Lower leg skin (tissue), 4 donors: Measurements from ENCODE around the gene CASP10. TPM values are rescaled to one million over a fixed set of nuclear protein-coding genes. Genes with fewer than 3 reads are reported as not detected.

ENCODE experiments used
- DNase-seq, 2 donors: peaks; one replicate each; pipeline ENCODE4 v3.0.0-alpha.2; 2019; ENCODE audit warnings: low spot score in 2 of 2
- H3K4me3 ChIP-seq: fragments of 200-600 bp; sonication (generic); 2 replicates; pipeline ENCODE4 v1.5.1; 2017; ENCODE audit warnings: mild to moderate bottlenecking, low read depth; ENCODE audit not compliant: poor library complexity, severe bottlenecking
- CTCF ChIP-seq, 3 donors: fragments of 450-650 bp; IDR thresholded peaks; one replicate each; pipeline ENCODE4 v1.5.1; 2016; ENCODE audit warnings: antibody characterized with exemption in 3 of 3, mild to moderate bottlenecking in 3 of 3, moderate library complexity in 2 of 3
- POLR2A ChIP-seq, 2 donors: fragments of 450-650 bp; IDR thresholded peaks; one replicate each; pipeline ENCODE4 v1.6.1; 2016 to 2017; ENCODE audit warnings: antibody characterized with exemption in 2 of 2, mild to moderate bottlenecking in 1 of 2, moderate library complexity in 1 of 2
- WGBS, 2 donors: methylation state at CpG; one replicate each; pipeline ENCODE4 v1.1.5; 2018; 5-methylcytosine and 5-hydroxymethylcytosine counted together
- intact Hi-C: fragments of 100-400 bp; cut with DNase I; formaldehyde crosslinking; loops from one replicate; pipeline ENCODE4 v1.15.0; 2023; ENCODE audit warnings: low total_unique reads
- total RNA-seq, 4 donors: library from RNA; depleted of rRNA; stranded (reverse); fragments of >200 nt; gene quantifications; one replicate each; pipeline ENCODE4 v1.1.0, GENCODE V29; 2016

The CASP10 gene
- total RNA-seq, 4 donors from 2014 or later = 4.0 to 6.3 (median 4.2) TPM

- TF ChIP-seq POLR2A (IDR thresholded peaks at IDR 0.05) = no peak
- TF ChIP-seq CTCF (IDR thresholded peaks at IDR 0.05) = no peak
- H3K4me3 ChIP-seq = no peak overlapping the region
- 81 to 89% methylated on average over 2 of the region's 2 CpGs for WGBS, 2 donors
- no peak for DNase-seq
- intact Hi-C loops = no loop called here
These were observed 89.0 kb downstream of the CASP10 start for GRCh38 chr2:201271917-201272316.

- H3K4me3 ChIP-seq = no peak overlapping the region
- TF ChIP-seq POLR2A (IDR thresholded peaks at IDR 0.05) (no peak), CTCF (IDR thresholded peaks at IDR 0.05) (no peak)
- intact Hi-C loops = no loop called here
- DNase-seq = no peak
- WGBS, 2 donors = 82 to 84% methylated on average over 9 of the region's 9 CpGs
These were observed 90.5 kb downstream of the CASP10 start for GRCh38 chr2:201273330-201273983.

- intact Hi-C loops = no loop called here
- H3K4me3 ChIP-seq = no peak overlapping the region
- TF ChIP-seq POLR2A (IDR thresholded peaks at IDR 0.05) (no peak), CTCF (IDR thresholded peaks at IDR 0.05) (no peak)
- no peak for DNase-seq
- WGBS, 2 donors = 49 to 63% methylated on average over 2 of the region's 2 CpGs
These were observed 92.1 kb downstream of the CASP10 start for GRCh38 chr2:201275069-201275468.

- no peak for DNase-seq
- H3K4me3 ChIP-seq = no peak overlapping the region
- no peak for TF ChIP-seq CTCF (IDR thresholded peaks at IDR 0.05)
- TF ChIP-seq POLR2A (IDR thresholded peaks at IDR 0.05) = no peak
- WGBS, 2 donors = 68 to 86% methylated on average over 5 of the region's 5 CpGs
- intact Hi-C loops = no loop called here
These were observed 93.0 kb downstream of the CASP10 start for GRCh38 chr2:201275990-201276389.

- no peak for DNase-seq
- no peak for TF ChIP-seq CTCF (IDR thresholded peaks at IDR 0.05)
- TF ChIP-seq POLR2A (IDR thresholded peaks at IDR 0.05) = no peak
- 89 to 93% methylated on average over 6 of the region's 6 CpGs for WGBS, 2 donors
- intact Hi-C loops = no loop called here
- H3K4me3 ChIP-seq = no peak overlapping the region
These were observed 93.6 kb downstream of the CASP10 start for GRCh38 chr2:201276511-201276910.

Other genes starting within 250 kb of the CASP10 start
- gene ORC2, start 219.5 kb upstream of the CASP10 start, total RNA-seq = 10 to 100 TPM; 10.1 to 20.8 (median 15.5) TPM
- gene HYCC2, start 111.5 kb upstream of the CASP10 start, total RNA-seq = 10 to 100 TPM in 3 of 4 donors, 1 to 10 TPM in 1; 9.6 to 27.9 (median 15.2) TPM
- gene NDUFB3, start 111.1 kb upstream of the CASP10 start, total RNA-seq = 10 to 100 TPM; 31.8 to 46.8 (median 35.3) TPM
- gene CFLAR, start 67.0 kb upstream of the CASP10 start, total RNA-seq = 100 to 1,000 TPM; 136 to 163 (median 147) TPM
- 10 to 100 TPM; 10.9 to 26.4 (median 18.5) TPM for gene CASP8, start 77.4 kb downstream of the CASP10 start, total RNA-seq
- gene FLACC1, start 174.2 kb downstream of the CASP10 start, total RNA-seq = under 1 TPM in 3 of 4 donors, not detected in 1; 0.42 to 0.69 (median 0.59) TPM